HAP-1 (cell line): Measurements from ENCODE around the gene VWF.

ENCODE experiments used
- DNase-seq, 2 experiments: peaks; one replicate each; pipeline ENCODE4 v3.0.0-alpha.2; 2016 to 2020; ENCODE audit warnings: low spot score in 2 of 2
- H3K27me3 ChIP-seq: fragments of 250-450 bp; sonication (Bioruptor Pico); 2 replicates; pipeline ENCODE4 v1.5.1; 2020; ENCODE audit warnings: low read depth, mild to moderate bottlenecking, moderate library complexity
- H3K36me3 ChIP-seq: fragments of 250-450 bp; sonication (Bioruptor Pico); replicated peaks from 2 replicates; pipeline ENCODE4 v1.5.1; 2020; ENCODE audit warnings: mild to moderate bottlenecking
- H3K4me1 ChIP-seq: fragments of 250-450 bp; sonication (Bioruptor Pico); 2 replicates; pipeline ENCODE4 v1.5.1; 2020; ENCODE audit warnings: mild to moderate bottlenecking
- H3K4me3 ChIP-seq: fragments of 250-450 bp; sonication (Bioruptor Pico); 2 replicates; pipeline ENCODE4 v1.5.1; 2020; ENCODE audit warnings: mild to moderate bottlenecking, moderate library complexity
- H3K9me3 ChIP-seq: fragments of 250-450 bp; sonication (Bioruptor Pico); 2 replicates; pipeline ENCODE4 v1.5.1; 2020; ENCODE audit warnings: mild to moderate bottlenecking, moderate library complexity
- in situ Hi-C: fragments of 300-500 bp; cut with MboI; formaldehyde crosslinking; loops from 3 replicates; pipeline ENCODE4 v1.14.3; 2020; ENCODE audit warnings: low sequenced_read_pairs, inconsistent platforms, mixed read lengths

The VWF gene

DNA sequence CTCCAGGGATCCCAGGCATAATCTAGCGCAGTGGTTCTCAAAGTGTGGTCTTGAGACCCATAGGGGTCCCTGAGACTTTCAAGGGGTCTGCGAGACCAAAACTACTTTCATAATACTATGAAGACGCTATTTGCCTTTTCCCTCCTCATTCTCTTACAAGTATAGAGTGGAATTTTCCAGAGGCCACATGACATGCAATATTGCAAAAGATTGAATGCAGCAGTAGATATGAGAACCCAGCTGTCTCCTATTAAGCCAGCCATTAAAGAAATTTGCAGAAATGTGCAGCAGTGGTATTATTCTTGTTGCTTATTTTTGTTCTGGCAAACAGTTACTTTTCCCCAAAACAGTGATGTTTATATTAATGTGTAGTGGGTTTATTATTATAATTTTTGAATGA lies 62.8 kb downstream of the VWF start:
- H3K9me3 ChIP-seq: no peaks in the 10 kb centered on the region
- no peak overlapping the region for H3K4me3 ChIP-seq
- in situ Hi-C loops: loop anchor here (5.0 to 10.0 kb wide), 3 partner anchors 133 to 393 kb away; partner anchors contain the start of gene TAPBPL
- no peaks in the 10 kb centered on the region for H3K4me1 ChIP-seq
- no peaks in the 10 kb centered on the region for H3K36me3 ChIP-seq
- no peak for DNase-seq
- no peaks in the 10 kb centered on the region for H3K27me3 ChIP-seq

DNA sequence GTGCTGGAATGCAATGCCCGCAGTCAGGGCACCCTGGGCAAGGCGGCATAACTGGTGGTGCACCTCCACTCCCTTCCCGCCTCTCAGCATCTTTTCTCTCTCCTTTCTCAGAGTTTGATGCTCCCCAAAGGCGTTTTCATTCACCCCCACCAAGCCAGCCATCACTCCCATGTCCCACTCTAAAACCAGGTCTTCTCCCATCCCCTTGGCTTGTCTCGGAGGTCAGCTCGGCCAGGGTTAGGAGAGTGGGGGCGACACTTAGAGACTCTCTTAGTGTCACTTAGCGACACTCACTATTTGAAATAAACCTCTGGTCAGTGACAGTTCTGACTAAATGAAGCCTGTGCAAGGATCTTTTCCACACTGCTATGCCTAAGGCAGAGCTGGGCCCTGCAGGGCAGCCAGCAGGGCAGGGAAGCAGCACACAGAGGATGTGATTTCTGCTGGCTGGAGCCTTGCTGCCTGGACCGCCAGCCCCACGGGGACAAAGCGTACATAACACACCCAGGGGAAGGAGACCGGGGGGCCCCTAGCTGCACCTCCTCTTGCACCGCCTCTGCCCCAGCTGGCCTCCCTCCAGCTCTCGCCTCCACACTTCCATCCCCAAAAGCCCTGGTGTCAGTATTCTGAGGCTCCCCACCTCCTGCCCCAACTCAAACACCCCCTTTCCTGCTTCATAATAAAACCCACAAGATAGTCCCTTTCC lies 64.5 kb downstream of the VWF start:
- no peak overlapping the region for H3K4me3 ChIP-seq
- in situ Hi-C loops: loop anchor here (5.0 to 10.0 kb wide), 3 partner anchors 135 to 395 kb away; partner anchors contain the start of gene TAPBPL
- no peaks in the 10 kb centered on the region for H3K4me1 ChIP-seq
- H3K9me3 ChIP-seq: no peaks in the 10 kb centered on the region
- no peaks in the 10 kb centered on the region for H3K27me3 ChIP-seq
- no peaks in the 10 kb centered on the region for H3K36me3 ChIP-seq
- DNase-seq: no peak

DNA sequence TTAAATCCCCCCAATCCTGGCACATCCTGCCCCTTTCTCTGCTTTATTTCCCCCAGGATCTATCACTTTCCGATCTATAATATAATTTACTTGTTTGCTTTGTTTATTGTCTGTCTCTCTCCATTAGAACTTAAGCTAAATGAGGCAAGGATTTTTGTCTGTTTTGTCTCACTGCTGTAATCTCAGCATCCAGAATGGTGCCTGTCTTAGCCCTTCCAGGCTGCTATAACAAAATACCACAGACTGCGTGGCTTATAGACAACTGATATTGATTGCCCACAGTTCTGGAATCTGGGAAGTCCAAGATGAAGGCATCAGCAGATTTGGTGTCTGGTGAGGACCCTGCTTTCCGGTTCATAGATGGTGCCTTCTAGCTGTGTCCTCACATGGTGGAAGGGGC lies 65.2 kb downstream of the VWF start:
- Histone ChIP-seq H3K27me3 (no peaks in the 10 kb centered on the region), H3K36me3 (no peaks in the 10 kb centered on the region), H3K4me3 (no peak overlapping the region), H3K4me1 (no peaks in the 10 kb centered on the region), H3K9me3 (no peaks in the 10 kb centered on the region)
- DNase-seq: no peak
- in situ Hi-C loops: no loop called here

DNA sequence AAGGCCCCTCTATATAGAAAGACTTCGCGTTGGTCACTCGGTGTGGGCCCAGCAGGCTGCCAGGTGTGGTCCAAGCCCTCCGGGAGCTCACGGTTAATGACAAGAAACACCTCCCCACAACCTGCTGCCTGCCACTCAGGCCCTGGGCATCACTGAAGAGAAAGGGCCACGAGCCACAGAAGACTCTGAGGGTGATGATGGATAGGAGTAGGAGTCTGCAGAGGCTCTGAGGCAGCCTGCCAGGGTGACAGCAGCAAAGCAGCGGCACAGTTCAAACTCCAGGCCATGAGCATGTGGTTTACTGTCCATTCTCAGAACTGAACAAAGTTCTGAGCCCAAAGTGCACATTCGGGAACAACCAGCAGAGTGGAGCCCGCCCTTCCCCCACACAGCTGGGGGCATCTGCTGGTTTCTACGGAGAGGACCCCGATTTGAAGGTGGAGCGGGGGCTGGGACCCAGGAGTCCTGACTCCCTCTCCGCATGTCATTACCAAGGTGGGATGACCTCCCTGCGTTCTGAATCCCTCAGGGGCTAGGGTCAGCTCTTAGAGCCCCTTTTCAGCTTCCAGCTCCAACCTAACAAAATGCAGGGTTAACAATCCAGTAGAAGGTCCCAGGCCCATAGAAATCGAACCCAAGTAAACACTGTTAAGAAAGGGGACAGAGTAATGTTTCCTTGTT lies 65.8 kb downstream of the VWF start:
- no peaks in the 10 kb centered on the region for H3K9me3 ChIP-seq
- no peaks in the 10 kb centered on the region for H3K4me1 ChIP-seq
- no peak for DNase-seq
- no peak overlapping the region for H3K4me3 ChIP-seq
- in situ Hi-C loops: no loop called here
- no peaks in the 10 kb centered on the region for H3K27me3 ChIP-seq
- no peaks in the 10 kb centered on the region for H3K36me3 ChIP-seq

DNA sequence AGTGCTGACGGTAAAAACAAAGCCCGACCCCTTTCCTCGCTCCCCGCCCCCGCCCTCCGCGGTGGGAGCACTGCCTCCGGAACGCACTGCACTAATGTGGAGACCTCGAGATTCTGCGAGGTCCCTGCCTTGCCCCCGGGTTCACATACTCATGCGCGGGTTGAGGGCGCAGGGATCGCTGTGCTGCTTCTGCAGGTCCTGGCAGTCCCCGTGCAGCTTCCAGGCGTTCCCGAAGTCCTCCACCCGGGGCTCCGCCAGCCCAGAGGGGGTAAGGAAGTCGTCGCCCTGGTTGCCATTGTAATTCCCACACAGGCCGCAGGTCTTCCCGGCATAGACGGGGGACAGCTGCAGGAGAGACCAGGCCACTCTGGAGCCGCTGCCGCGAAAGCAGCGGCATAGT lies 66.8 kb downstream of the VWF start:
- H3K27me3 ChIP-seq: no peaks in the 10 kb centered on the region
- DNase-seq: no peak
- in situ Hi-C loops: no loop called here
- no peaks in the 10 kb centered on the region for H3K4me1 ChIP-seq
- no peak overlapping the region for H3K4me3 ChIP-seq
- H3K36me3 ChIP-seq: no peaks in the 10 kb centered on the region
- no peaks in the 10 kb centered on the region for H3K9me3 ChIP-seq

DNA sequence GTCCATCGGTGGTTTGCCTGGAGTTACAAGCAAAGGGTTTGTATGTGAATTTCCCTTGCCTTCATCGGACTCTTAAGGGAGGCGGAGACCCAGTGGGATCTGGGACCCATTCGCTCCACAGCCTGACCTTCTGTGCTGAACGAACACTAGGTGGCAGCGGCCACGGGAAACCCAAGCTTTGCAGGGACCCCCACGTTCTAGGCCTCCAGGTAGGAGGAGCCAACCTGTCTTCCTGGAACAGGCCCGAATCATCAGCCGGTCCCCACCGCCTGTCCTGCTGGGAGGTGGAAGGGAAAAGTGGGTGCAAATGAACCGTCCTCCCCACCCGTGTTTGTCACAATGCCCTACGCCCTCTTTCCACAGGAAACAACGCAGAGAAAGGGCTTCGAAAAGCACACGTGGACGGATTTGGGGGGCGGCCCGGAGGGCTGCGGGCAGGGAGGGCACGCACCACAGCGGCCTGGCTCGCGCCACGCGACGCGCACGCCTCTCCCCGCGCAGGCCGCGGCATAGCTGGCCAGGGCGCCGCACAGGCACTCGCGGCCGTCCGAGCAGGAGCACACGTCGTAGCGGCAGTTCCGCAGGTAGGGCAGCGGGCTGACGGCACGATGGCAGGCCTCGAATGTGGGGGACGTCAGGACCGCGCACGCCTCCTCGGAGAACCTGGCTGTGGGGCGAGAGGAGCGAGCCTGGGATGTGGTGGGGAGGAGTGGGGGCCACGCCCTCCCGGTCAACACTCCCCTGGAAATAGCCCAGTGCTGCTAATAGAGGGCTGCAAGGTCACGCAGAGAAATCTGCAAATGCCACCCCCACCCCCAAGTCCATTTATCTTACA lies 67.8 kb downstream of the VWF start:
- in situ Hi-C loops: no loop called here
- DNase-seq: peak; percentile 14 to 60
- no peaks in the 10 kb centered on the region for H3K36me3 ChIP-seq
- no peak overlapping the region for H3K4me3 ChIP-seq
- no peaks in the 10 kb centered on the region for H3K9me3 ChIP-seq
- H3K4me1 ChIP-seq: no peaks in the 10 kb centered on the region
- no peaks in the 10 kb centered on the region for H3K27me3 ChIP-seq

DNA sequence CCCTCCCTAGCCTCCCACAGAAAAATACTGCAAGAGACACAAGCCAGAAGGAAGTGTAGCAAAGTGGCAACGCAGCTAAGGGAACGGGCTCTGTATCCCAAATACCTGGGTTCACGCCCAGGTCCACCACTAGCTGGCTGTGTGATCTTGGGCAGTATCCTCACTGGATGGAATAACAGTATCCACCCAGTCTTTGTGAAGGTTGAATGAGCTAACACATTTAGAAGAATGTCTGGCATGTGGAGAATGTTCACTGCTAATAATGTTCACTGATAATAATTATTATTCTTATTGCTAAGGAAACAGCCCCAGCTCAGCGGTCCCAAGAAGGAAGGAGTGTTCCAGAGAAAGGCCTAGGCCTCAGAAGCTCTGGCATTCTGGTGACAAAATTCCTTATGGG lies 70.9 kb downstream of the VWF start:
- Histone ChIP-seq H3K9me3 (no peaks in the 10 kb centered on the region), H3K4me1 (no peaks in the 10 kb centered on the region), H3K4me3 (no peak overlapping the region), H3K27me3 (no peaks in the 10 kb centered on the region), H3K36me3 (no peaks in the 10 kb centered on the region)
- no peak for DNase-seq
- in situ Hi-C loops: no loop called here

DNA sequence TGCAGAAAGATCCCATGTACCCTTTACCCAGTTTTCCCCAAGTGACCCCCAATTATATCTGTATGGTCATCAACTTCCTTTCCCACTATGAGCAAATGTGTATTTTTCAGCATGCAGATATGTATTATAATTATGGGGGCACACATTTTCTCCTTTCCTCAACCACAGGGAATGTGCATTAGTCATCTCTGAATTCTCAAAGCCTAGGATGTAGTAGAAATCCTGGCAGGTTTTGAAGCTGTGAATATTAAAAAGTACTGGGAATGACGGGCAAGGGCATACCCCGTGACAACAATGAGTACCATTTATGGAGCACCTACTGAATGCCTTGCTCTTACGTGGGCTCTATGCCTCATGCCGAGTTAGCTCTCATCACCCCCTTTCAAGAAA lies 71.5 kb downstream of the VWF start:
- no peak overlapping the region for H3K4me3 ChIP-seq
- H3K9me3 ChIP-seq: no peaks in the 10 kb centered on the region
- in situ Hi-C loops: no loop called here
- no peaks in the 10 kb centered on the region for H3K36me3 ChIP-seq
- no peaks in the 10 kb centered on the region for H3K27me3 ChIP-seq
- no peak for DNase-seq
- no peaks in the 10 kb centered on the region for H3K4me1 ChIP-seq

DNA sequence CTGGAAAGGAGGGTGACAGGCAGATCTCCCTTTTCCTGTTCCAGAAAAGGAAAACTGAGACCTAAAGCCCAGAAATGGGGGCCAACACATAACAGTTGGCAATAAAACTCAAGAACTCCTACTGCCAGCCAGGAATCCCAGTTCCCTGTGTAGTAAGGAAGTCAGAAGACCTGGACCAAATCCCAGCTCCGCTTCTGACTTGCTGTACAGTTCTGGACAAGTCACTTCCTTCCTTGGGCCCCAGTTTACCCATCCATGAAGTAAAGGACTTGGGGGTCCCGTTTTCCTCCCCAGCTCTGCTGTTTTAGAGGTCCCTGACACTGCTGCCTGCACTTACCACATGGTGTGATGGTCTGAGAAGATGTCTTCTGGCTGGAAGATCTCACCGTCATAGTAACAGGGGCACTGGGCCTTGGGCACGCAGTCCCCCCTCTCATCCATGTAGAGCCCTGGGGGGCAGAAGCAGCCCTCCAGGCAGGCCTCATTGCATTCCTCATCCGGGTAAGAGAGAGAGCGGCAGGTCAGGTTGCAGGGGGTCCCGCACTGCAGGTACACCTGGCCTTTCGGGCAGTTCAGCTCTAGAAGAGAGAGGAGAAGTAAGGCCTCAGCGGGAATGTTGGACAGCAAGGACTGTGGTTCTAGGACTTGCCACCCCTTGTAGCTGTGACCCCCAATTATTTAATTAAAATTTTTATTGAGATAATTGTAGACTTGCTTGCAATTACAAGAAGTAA lies 72.1 kb downstream of the VWF start:
- in situ Hi-C loops: no loop called here
- H3K9me3 ChIP-seq: no peaks in the 10 kb centered on the region
- no peak overlapping the region for H3K4me3 ChIP-seq
- H3K4me1 ChIP-seq: no peaks in the 10 kb centered on the region
- no peaks in the 10 kb centered on the region for H3K36me3 ChIP-seq
- H3K27me3 ChIP-seq: no peaks in the 10 kb centered on the region
- no peak for DNase-seq

DNA sequence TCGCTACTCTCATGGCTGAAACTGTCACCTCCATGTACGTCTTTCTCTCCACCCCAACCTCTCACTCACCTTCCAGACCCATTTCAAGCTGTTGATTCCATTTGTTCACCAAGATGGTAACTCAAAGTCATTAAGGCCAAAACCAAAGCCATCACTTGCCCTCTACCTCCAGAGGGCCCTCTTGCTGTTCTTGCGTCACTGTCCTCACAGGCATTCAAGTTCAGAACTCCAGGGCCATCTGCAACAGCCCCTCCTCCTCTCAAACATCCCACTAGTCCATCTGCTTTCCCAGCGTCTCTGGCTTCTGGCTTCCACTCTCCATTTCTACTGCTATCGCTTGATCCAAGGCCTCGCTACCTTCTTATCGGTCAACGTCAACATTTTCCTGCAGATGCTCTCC lies 74.5 kb downstream of the VWF start:
- no peak overlapping the region for H3K4me3 ChIP-seq
- no peaks in the 10 kb centered on the region for H3K27me3 ChIP-seq
- H3K4me1 ChIP-seq: no peaks in the 10 kb centered on the region
- H3K9me3 ChIP-seq: no peaks in the 10 kb centered on the region
- H3K36me3 ChIP-seq: no peaks in the 10 kb centered on the region
- in situ Hi-C loops: no loop called here
- DNase-seq: no peak

DNA sequence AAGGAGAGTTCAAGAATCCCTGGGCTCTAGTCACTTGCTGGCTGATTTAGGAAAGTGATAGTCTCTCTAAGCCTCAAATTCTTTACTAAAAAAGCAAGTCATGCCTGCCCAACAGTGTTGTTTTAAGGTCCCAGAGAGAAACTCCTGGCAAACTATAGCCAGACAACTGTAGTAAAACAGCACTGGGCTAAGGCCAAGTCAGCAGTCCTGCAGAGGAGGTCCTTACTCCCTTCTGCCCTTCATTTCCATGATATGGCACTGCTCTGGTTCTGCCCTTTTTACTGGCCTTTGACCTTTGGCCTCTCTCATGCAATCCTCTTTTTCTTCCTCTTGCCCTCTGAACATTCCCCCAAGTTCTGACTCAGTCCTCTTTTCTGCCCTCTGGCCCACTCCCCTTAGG lies 74.9 kb downstream of the VWF start:
- Histone ChIP-seq H3K27me3 (no peaks in the 10 kb centered on the region), H3K9me3 (no peaks in the 10 kb centered on the region), H3K4me3 (no peak overlapping the region), H3K4me1 (no peaks in the 10 kb centered on the region), H3K36me3 (no peaks in the 10 kb centered on the region)
- no peak for DNase-seq
- in situ Hi-C loops: no loop called here

DNA sequence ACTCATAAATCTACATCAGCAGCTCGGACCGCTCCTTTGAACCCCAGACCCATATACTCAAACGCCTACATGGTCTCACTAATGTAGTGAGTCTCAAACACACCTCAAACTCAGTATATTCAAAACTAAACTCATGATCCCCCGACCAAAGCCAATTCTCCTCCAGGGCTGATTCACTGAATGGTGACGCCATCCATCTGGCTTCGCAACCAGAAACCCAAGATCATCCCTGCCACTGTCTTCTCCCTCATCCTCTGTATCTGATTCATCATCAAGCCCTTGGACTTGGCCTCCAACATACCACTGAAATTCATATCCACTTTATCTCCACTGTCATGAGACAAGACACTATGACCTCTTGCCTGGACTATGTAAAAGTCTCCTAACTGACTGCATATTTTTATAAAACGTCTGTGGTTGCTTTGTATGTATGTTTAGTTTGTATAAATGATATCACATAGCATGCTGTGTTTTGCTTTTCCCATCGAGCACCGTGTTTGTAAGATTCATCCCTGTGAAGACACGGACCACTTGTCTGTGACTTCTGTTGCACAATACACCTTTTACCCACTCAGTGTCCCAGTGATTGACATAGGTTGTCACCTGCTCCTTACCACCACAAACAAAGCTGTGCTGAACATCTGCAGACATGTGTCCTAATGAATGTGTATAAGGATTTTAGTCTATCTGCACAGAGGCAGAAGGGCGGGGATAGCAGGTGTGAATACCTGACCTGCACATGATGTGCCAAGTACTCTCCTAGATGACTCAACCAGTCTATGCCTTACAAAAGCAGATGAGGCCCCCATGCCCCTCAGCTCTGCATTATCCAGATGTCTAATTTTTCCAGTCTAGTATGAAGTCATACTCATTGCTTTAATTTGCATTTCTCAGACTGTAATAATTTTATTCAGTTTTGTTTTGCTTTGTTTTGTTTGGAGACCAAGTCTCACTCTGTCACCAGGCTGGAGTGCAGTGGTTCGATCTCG lies 76.9 kb downstream of the VWF start:
- no peak overlapping the region for H3K4me3 ChIP-seq
- H3K9me3 ChIP-seq: no peaks in the 10 kb centered on the region
- no peaks in the 10 kb centered on the region for H3K27me3 ChIP-seq
- in situ Hi-C loops: no loop called here
- H3K36me3 ChIP-seq: no peaks in the 10 kb centered on the region
- H3K4me1 ChIP-seq: no peaks in the 10 kb centered on the region
- no peak for DNase-seq
